Ishikawa (cell line): ENCODE data around the gene SNED1.

Source experiments
- CEBPB ChIP-seq: IDR thresholded peaks from 2 replicates; pipeline ENCODE4 v1.6.1; 2012
- CREB1 ChIP-seq: IDR thresholded peaks from 2 replicates; pipeline ENCODE4 v1.6.1; 2012; ENCODE audit warnings: low read depth
- EGR1 ChIP-seq: IDR thresholded peaks from 2 replicates; pipeline ENCODE4 v1.6.1; 2012
- EP300 ChIP-seq: IDR thresholded peaks from 2 replicates; pipeline ENCODE4 v1.6.1; 2012; ENCODE audit warnings: borderline replicate concordance
- FOXM1 ChIP-seq: IDR thresholded peaks from 2 replicates; pipeline ENCODE4 v1.6.1; 2012; ENCODE audit warnings: low read depth, borderline replicate concordance
- MAX ChIP-seq: IDR thresholded peaks from 2 replicates; pipeline ENCODE4 v1.6.1; 2012
- NFIC ChIP-seq: IDR thresholded peaks from 2 replicates; pipeline ENCODE4 v1.6.1; 2012
- RAD21 ChIP-seq: IDR thresholded peaks from 2 replicates; pipeline ENCODE4 v1.6.1; 2012; ENCODE audit warnings: low read depth
- REST ChIP-seq: IDR thresholded peaks from 2 replicates; pipeline ENCODE4 v1.6.1; 2012; ENCODE audit warnings: low read depth, mild to moderate bottlenecking
- TAF1 ChIP-seq: IDR thresholded peaks from 2 replicates; pipeline ENCODE4 v1.6.1; 2012; ENCODE audit warnings: low read depth, mild to moderate bottlenecking
- TCF12 ChIP-seq: IDR thresholded peaks from 2 replicates; pipeline ENCODE4 v1.6.1; 2012; ENCODE audit warnings: low read depth
- TEAD4 ChIP-seq: IDR thresholded peaks from 2 replicates; pipeline ENCODE4 v1.6.1; 2012
- USF1 ChIP-seq: IDR thresholded peaks from 2 replicates; pipeline ENCODE4 v1.6.1; 2012
- YY1 ChIP-seq: IDR thresholded peaks from 2 replicates; pipeline ENCODE4 v1.6.1; 2012; ENCODE audit warnings: low read depth
- ZBTB7A ChIP-seq: IDR thresholded peaks from 2 replicates; pipeline ENCODE4 v1.6.1; 2012; ENCODE audit warnings: low read depth

Gene SNED1

GRCh38 chr2:241081643-241082340, 83.4 kb downstream of the SNED1 start:
- TF ChIP-seq FOXM1 (no peak), YY1 (no peak), TCF12 (no peak), CREB1 (no peak), MAX (no peak), EGR1 (no peak), TAF1 (no peak), USF1 (no peak), CEBPB (no peak), ZBTB7A (no peak), REST (no peak), RAD21 (no peak), EP300 (no peak), TEAD4 (no peak)

GRCh38 chr2:241082341-241083090, 84.1 kb downstream of the SNED1 start:
- TF ChIP-seq TCF12, result no peak
- TF ChIP-seq EP300, result no peak
- no peak for TF ChIP-seq NFIC
- no peak for TF ChIP-seq ZBTB7A
- no peak for TF ChIP-seq USF1
- no peak for TF ChIP-seq FOXM1
- no peak for TF ChIP-seq TEAD4
- TF ChIP-seq YY1, result no peak
- TF ChIP-seq REST, result no peak
- TF ChIP-seq CREB1, result no peak

GRCh38 chr2:241083091-241083415, 84.6 kb downstream of the SNED1 start:
- TF ChIP-seq USF1 (no peak), REST (no peak), RAD21 (no peak), EGR1 (no peak), FOXM1 (no peak), NFIC (no peak), TAF1 (no peak), ZBTB7A (no peak), EP300 (no peak), CEBPB (no peak), YY1 (no peak), MAX (no peak), TCF12 (no peak), CREB1 (no peak), TEAD4 (no peak)
